Fibroblast of lung (primary cell): ENCODE data around the gene MCF2L. TPM values are rescaled to one million over a fixed set of nuclear protein-coding genes. Genes with fewer than 3 reads are reported as not detected.
A peak's percentile ranks its signal among the peaks of the same experiment; 100 is the strongest.
"Not testable (repeated sequence)": the region's sequence is repeated elsewhere in the genome, so short reads cannot be mapped to it uniquely, and the experiment has no call there.

Source experiments
- DNase-seq, 2 donors: peaks; one replicate each; pipeline versions ENCODE4 v3.0.0 to v3.0.0-alpha.2; 2010; ENCODE audit warnings: low read depth in 2 of 2
- H2AFZ ChIP-seq: 2 replicates; pipeline ENCODE4 v1.5.1; 2012; ENCODE audit warnings: low read length, control low read depth, inconsistent platforms
- H3K27ac ChIP-seq: 2 replicates; pipeline ENCODE4 v1.5.1; 2011; ENCODE audit warnings: low read length, control low read depth; ENCODE audit not compliant: insufficient read depth
- H3K27me3 ChIP-seq: 2 replicates; pipeline ENCODE4 v1.5.1; 2011; ENCODE audit warnings: mild to moderate bottlenecking, low read length; ENCODE audit not compliant: control insufficient read depth, insufficient read depth
- H3K36me3 ChIP-seq: 2 replicates; pipeline ENCODE4 v1.5.1; 2011; ENCODE audit warnings: low read length; ENCODE audit not compliant: control insufficient read depth, insufficient read depth
- H3K4me1 ChIP-seq: 2 replicates; pipeline ENCODE4 v1.5.1; 2011; ENCODE audit warnings: low read length; ENCODE audit not compliant: control insufficient read depth, insufficient read depth; ENCODE audit errors: extremely low read depth
- H3K4me2 ChIP-seq: 2 replicates; pipeline ENCODE4 v1.5.1; 2011; ENCODE audit warnings: low read length, control low read depth; ENCODE audit not compliant: insufficient read depth; ENCODE audit errors: extremely low read depth
- H3K4me3 ChIP-seq, 4 experiments: fragments of 200-600 bp in 1 of 4; sonication (generic) in 1 of 4; replicated peaks in 1 of 4; 2 replicates each; pipeline ENCODE4 v1.5.1; 2011 to 2016; ENCODE audit warnings: low read length in 4 of 4, low read depth in 3 of 4, mild to moderate bottlenecking in 3 of 4, control low read depth in 2 of 4, inconsistent platforms in 1 of 4, mixed read lengths in 1 of 4; ENCODE audit not compliant: insufficient read depth in 1 of 4; ENCODE audit errors: control extremely low read depth in 1 of 4
- H3K79me2 ChIP-seq: 2 replicates; pipeline ENCODE4 v1.5.1; 2012; ENCODE audit warnings: mild to moderate bottlenecking, low read length, inconsistent platforms; ENCODE audit not compliant: control insufficient read depth, insufficient read depth
- H3K9ac ChIP-seq: 2 replicates; pipeline ENCODE4 v1.5.1; 2011; ENCODE audit warnings: mild to moderate bottlenecking, low read length, control low read depth; ENCODE audit not compliant: insufficient read depth
- H3K9me3 ChIP-seq: 2 replicates; pipeline ENCODE4 v1.5.1; 2012; ENCODE audit warnings: low read depth, low read length; ENCODE audit not compliant: control insufficient read depth, insufficient read depth
- H4K20me1 ChIP-seq: 2 replicates; pipeline ENCODE4 v1.5.1; 2011; ENCODE audit warnings: low read length; ENCODE audit not compliant: control insufficient read depth, insufficient read depth; ENCODE audit errors: extremely low read depth
- CTCF ChIP-seq, 2 donors: IDR thresholded peaks in 1 of 2; conservative IDR thresholded peaks in 1 of 2; 1 replicate in 1 of 2; 2 replicates in 1 of 2; pipeline ENCODE4 v1.5.1; 2011 to 2012; ENCODE audit warnings: low read length in 2 of 2, control low read depth in 1 of 2, inconsistent platforms in 1 of 2, low read depth in 1 of 2, mild to moderate bottlenecking in 1 of 2
- EZH2 ChIP-seq: IDR thresholded peaks from 2 replicates; pipeline ENCODE4 v1.5.1; 2012; ENCODE audit warnings: low read length, control low read depth, mild to moderate bottlenecking; ENCODE audit errors: missing control alignments
- polyA plus RNA-seq, 2 donors: library from polyadenylated mRNA; depleted of rRNA in 1 of 2; stranded (reverse) in 1 of 2; unstranded in 1 of 2; fragments of >200 nt; gene quantifications; 2 replicates each; pipeline ENCODE4 v1.2.1, GENCODE V29; 2011 to 2012; ENCODE audit warnings: missing spikeins in 1 of 2
- total RNA-seq: library from RNA; depleted of rRNA; stranded (reverse); fragments of >200 nt; gene quantifications from 2 replicates; pipeline ENCODE4 v1.2.1, GENCODE V29; 2014

MCF2L gene
- total and polyA plus RNA-seq, 2 donors (not counting 1 experiment from before 2014, with no cell fraction given): 0.18 to 3.3 TPM

- Histone ChIP-seq H3K9me3 (no peaks in the 10 kb centered on the region), H3K36me3 (no peaks in the 10 kb centered on the region), H3K4me1 (peaks cover 2% of the 10 kb centered on the region), H3K4me3 (peak overlapping the region in 2 of 4 experiments; percentile 14 to 23), H4K20me1 (no peaks in the 10 kb centered on the region), H3K27ac (no peak overlapping the region), H3K79me2 (no peaks in the 10 kb centered on the region), H2AFZ (peak overlapping the region; percentile 53), H3K4me2 (peak overlapping the region; percentile 82), H3K27me3 (peaks cover 9% of the 10 kb centered on the region), H3K9ac (no peak overlapping the region)
- no peak for TF ChIP-seq EZH2
- TF ChIP-seq CTCF (conservative IDR thresholded peaks at IDR 0.05 in 1 of 2, IDR thresholded peaks at IDR 0.05 in 1 of 2; ENCODE audit: low read depth in 1 of 2, low read length in 2 of 2): no peak
- peak; percentile 28 to 37 for DNase-seq
Observed at GRCh38 chr13:113098162-113098732, 129.2 kb downstream of the MCF2L start.

- Histone ChIP-seq H2AFZ (no peak overlapping the region), H3K36me3 (no peaks in the 10 kb centered on the region), H3K27ac (no peak overlapping the region), H4K20me1 (no peaks in the 10 kb centered on the region), H3K4me2 (no peak overlapping the region), H3K9me3 (no peaks in the 10 kb centered on the region), H3K9ac (no peak overlapping the region), H3K27me3 (peaks cover 9% of the 10 kb centered on the region), H3K79me2 (no peaks in the 10 kb centered on the region), H3K4me3 (no peak overlapping the region), H3K4me1 (peaks cover 2% of the 10 kb centered on the region)
- TF ChIP-seq CTCF (conservative IDR thresholded peaks at IDR 0.05 in 1 of 2, IDR thresholded peaks at IDR 0.05 in 1 of 2; ENCODE audit: low read depth in 1 of 2, low read length in 2 of 2): no peak
- TF ChIP-seq EZH2: no peak
- no peak for DNase-seq
Observed at GRCh38 chr13:113099142-113099541, 130.1 kb downstream of the MCF2L start.

DNA sequence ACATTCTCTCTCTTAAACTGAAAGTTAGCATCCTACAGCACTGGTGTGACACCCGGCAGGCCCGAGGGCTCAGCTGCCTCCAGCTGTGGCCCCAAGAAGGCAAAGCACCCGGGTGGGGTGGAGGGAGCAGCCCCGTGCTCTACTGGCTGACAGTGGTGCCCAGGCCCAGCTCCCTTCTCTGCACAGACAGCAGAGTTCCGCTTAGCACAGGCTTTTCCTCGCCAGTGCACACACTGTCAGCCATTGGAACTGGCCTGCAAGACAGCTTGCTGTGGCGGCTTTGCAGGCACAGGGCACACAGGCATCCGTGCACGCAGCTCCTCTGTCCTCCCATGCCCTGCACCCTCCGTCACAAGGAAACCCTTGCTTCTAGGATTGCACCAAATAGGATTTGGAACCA is 133.3 kb downstream of the MCF2L start:
- H3K9ac ChIP-seq, H4K20me1 ChIP-seq, DNase-seq, H3K4me1 ChIP-seq, H3K27me3 ChIP-seq, H3K27ac ChIP-seq, H3K4me3 ChIP-seq, H3K4me2 ChIP-seq, H2AFZ ChIP-seq, H3K36me3 ChIP-seq, H3K79me2 ChIP-seq, H3K9me3 ChIP-seq: not testable (repeated sequence)
